Gastroesophageal sphincter (tissue), 3 donors: ENCODE data around the gene PLEKHG3.

Experiments
- POLR2A ChIP-seq, 2 donors: fragments of 450-650 bp; IDR thresholded peaks; one replicate each; pipeline ENCODE4 v1.6.1; 2017; ENCODE audit warnings: antibody characterized with exemption in 2 of 2, mild to moderate bottlenecking in 2 of 2, moderate library complexity in 1 of 2
- TF ChIP-seq, protein P1 (sequence below), 4 experiments: fragments of 200-600 bp in 2 of 4; fragments of 450-650 bp in 2 of 4; sonication (generic) in 1 of 4; IDR thresholded peaks; one replicate each; pipeline ENCODE4 v1.5.1; 2017 to 2019; ENCODE audit warnings: antibody characterized with exemption in 4 of 4, mild to moderate bottlenecking in 2 of 4, moderate library complexity in 2 of 4

- TF ChIP-seq, protein P1, sequence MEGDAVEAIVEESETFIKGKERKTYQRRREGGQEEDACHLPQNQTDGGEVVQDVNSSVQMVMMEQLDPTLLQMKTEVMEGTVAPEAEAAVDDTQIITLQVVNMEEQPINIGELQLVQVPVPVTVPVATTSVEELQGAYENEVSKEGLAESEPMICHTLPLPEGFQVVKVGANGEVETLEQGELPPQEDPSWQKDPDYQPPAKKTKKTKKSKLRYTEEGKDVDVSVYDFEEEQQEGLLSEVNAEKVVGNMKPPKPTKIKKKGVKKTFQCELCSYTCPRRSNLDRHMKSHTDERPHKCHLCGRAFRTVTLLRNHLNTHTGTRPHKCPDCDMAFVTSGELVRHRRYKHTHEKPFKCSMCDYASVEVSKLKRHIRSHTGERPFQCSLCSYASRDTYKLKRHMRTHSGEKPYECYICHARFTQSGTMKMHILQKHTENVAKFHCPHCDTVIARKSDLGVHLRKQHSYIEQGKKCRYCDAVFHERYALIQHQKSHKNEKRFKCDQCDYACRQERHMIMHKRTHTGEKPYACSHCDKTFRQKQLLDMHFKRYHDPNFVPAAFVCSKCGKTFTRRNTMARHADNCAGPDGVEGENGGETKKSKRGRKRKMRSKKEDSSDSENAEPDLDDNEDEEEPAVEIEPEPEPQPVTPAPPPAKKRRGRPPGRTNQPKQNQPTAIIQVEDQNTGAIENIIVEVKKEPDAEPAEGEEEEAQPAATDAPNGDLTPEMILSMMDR (IDR thresholded peaks at IDR 0.05) = no peak
- TF ChIP-seq POLR2A (IDR thresholded peaks at IDR 0.05) = no peak
Measured at GRCh38 chr14:64724578-64724930, 20.3 kb downstream of the PLEKHG3 start.
